Measurements from ENCODE around the gene ATP5PD.

GRCh38 chr17:75032720-75033280 is 14.0 kb downstream of the ATP5PD start:
- TF ChIP-seq EZH2phosphoT487 (IDR thresholded peaks at IDR 0.05; ENCODE audit: low read depth), result no peak
- no peak for TF ChIP-seq CTCF (IDR thresholded peaks at IDR 0.05; ENCODE audit: low read depth, low read length)

Data from OCI-LY3 (cell line).